Rectal smooth muscle tissue (tissue), 1 donor: ENCODE results near the gene CIB4.

ENCODE experiments used
- H3K27ac ChIP-seq: one replicate; pipeline ENCODE4 v1.7.0; 2013; ENCODE audit warnings: low read depth, low read length, inconsistent platforms
- H3K27me3 ChIP-seq: one replicate; pipeline ENCODE4 v1.7.0; 2013; ENCODE audit warnings: low read length; ENCODE audit not compliant: control insufficient read depth, insufficient read depth
- H3K36me3 ChIP-seq: one replicate; pipeline ENCODE4 v1.7.0; 2013; ENCODE audit warnings: low read length; ENCODE audit not compliant: control insufficient read depth, insufficient read depth
- H3K4me1 ChIP-seq: one replicate; pipeline ENCODE4 v1.7.0; 2013; ENCODE audit warnings: low read length; ENCODE audit not compliant: control insufficient read depth, insufficient read depth
- H3K4me3 ChIP-seq: one replicate; pipeline ENCODE4 v1.7.0; 2013; ENCODE audit warnings: low read length
- H3K9ac ChIP-seq: one replicate; pipeline ENCODE4 v1.7.0; 2013; ENCODE audit warnings: low read length

The CIB4 gene

DNA sequence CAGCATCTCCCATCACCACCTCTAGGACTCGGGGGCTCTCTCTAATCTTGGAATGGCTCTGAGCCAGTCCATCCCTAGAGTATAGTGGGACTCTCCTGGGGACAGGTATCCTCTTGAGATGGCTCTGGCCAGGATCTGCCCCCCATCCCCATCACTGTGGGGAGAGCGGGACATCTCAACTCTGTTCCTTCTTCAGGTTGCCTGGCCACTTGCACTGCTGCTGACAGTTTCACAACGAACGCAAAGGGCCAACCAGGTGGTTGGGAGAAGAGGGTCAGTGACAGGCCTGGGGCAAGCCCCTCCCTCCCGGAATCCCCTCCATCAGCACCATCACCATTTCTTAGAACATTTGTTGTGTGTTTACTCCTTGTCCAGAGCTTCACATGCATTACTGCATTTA lies 62.6 kb downstream of the CIB4 start:
- no peak overlapping the region for H3K9ac ChIP-seq
- H3K27me3 ChIP-seq: peaks cover 3% of the 10 kb centered on the region
- H3K4me1 ChIP-seq: no peaks in the 10 kb centered on the region
- H3K27ac ChIP-seq: no peak overlapping the region
- no peaks in the 10 kb centered on the region for H3K36me3 ChIP-seq
- no peak overlapping the region for H3K4me3 ChIP-seq

DNA sequence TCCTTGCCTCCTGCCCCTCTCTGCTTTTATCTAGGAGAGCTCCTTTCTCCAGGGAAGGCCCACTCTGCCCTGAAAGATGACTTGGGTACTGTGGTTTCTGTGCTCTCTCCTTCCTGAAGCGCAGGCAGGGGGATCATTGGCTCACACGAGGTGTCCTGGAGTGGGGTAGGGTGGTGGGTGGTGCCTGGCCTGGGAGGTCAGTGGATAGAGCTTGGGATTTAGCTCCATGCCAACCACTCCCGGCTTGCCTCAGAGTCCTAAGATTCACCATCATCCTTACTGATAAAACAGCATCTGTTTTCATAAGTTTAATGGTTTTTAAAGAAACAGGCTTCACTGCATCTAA lies 63.1 kb downstream of the CIB4 start:
- Histone ChIP-seq H3K4me1 (no peaks in the 10 kb centered on the region), H3K9ac (no peak overlapping the region), H3K27ac (no peak overlapping the region), H3K36me3 (no peaks in the 10 kb centered on the region), H3K4me3 (no peak overlapping the region), H3K27me3 (peaks cover 3% of the 10 kb centered on the region)

DNA sequence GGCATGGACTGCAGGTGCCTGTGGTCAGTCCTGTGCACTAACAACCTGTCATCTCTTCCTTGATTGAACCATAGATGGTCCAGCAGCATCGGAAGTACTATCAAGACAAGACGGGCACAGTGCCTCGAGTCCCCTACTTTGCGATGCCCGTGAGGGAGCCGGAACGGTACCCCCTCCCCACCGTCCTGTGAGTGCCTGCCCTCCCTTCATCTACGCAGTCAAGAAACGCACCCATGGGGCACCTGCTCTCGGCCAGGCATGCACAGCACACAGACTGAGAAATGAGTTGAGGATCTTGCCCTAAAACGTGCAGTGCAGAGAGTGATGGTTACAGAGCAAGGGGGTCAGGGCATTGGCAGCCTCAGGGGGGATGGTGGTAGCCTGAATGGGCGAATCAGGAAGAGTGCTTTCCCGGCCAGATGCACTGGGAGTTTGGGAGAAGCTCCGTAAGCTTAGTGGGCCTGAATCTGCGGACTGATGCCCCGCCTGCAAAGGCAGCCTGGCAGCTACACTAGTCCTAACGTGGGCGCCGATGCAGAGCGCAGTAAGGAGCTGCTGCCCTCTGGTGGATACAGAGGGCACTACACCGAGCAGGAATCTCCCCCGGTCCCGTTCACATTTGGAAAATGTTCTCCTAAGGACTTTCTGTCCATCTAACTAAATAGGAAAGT lies 63.6 kb downstream of the CIB4 start:
- H3K4me1 ChIP-seq: no peaks in the 10 kb centered on the region
- no peak overlapping the region for H3K9ac ChIP-seq
- H3K4me3 ChIP-seq: no peak overlapping the region
- H3K27me3 ChIP-seq: peaks cover 3% of the 10 kb centered on the region
- no peak overlapping the region for H3K27ac ChIP-seq
- no peaks in the 10 kb centered on the region for H3K36me3 ChIP-seq

DNA sequence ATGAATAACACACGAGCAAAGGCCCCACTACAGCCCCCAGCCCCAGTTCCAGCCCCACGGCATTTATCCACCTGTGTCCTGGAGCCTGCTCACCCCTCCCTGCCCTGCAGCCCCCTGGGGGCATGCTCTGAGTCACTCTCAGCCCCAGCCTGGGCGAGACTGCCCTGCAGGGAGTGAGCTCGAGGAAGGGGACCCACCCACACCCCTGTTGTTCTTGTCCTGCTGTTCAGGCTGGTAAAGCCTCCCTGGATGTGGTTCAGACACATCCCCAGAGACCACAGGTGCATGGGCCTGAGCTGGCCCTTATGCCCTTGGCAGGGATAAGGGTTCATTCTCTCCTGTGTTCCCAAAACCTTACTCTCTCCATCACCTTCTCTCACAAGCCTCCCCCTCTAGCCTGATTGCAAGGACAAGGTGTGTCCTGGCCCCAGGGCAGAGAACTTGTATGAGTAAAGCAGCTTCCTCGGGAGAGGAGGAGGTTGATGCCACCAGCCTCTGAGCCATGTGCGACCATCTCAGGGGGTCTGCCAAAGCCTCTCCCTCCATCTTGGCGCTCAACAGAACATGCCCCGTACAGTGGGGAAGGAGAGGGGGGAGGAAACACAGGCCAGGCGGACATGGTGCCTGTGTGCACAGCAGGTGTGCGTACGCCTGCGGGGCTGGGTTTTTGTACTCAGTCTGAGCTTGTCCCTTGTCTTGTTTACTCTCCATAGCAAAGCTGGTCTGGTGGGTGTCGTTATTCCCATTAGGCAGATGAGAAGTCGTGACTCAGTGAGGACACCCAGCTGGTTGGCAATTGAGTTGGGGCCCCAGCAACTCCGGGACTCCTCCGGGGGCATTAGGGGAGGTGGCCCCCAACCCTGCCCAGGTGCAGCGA lies 64.4 kb downstream of the CIB4 start:
- peaks cover 3% of the 10 kb centered on the region for H3K27me3 ChIP-seq
- no peaks in the 10 kb centered on the region for H3K36me3 ChIP-seq

DNA sequence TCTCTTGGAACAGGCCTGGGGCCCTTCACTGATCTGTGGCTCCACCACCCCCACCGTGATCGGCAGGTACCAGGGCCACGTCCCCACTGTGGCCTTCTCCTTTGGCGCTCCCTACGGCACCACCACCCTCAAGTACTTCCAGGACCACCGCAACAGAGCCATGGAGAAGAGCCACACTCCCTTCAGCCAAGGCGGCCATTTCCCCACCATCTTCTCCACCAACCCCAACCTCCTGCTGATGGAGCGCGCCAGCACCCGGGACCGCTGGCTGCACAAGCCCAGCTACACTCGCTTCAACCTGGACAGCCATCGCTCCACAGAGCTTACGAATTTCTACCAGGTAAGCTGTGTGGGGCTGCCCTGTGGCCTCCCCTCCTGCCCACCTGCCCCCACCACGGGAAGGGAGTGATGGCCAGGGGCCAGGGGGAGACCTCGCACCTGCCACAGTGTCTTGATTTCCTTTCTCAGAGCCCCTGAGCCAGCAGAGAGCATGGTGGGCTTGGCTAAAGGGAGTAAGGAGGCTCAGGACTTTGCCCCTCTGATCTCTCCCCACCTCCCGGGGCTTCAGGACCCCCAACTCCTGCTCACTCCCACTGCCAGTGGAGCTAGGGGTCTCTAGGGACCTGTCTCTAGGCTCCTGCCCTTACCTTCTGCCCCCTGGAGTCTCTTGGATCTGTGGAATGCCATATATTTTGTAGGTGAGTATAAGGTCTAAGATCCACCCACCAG lies 65.2 kb downstream of the CIB4 start:
- Histone ChIP-seq H3K4me3 (no peak overlapping the region), H3K27me3 (peaks cover 3% of the 10 kb centered on the region), H3K4me1 (no peaks in the 10 kb centered on the region), H3K27ac (no peak overlapping the region), H3K36me3 (no peaks in the 10 kb centered on the region), H3K9ac (no peak overlapping the region)

More for the DNA sequence above, 64.4 kb downstream of the CIB4 start:
- Histone ChIP-seq H3K27ac (no peak overlapping the region), H3K9ac (no peak overlapping the region), H3K4me3 (no peak overlapping the region), H3K4me1 (no peaks in the 10 kb centered on the region)

DNA sequence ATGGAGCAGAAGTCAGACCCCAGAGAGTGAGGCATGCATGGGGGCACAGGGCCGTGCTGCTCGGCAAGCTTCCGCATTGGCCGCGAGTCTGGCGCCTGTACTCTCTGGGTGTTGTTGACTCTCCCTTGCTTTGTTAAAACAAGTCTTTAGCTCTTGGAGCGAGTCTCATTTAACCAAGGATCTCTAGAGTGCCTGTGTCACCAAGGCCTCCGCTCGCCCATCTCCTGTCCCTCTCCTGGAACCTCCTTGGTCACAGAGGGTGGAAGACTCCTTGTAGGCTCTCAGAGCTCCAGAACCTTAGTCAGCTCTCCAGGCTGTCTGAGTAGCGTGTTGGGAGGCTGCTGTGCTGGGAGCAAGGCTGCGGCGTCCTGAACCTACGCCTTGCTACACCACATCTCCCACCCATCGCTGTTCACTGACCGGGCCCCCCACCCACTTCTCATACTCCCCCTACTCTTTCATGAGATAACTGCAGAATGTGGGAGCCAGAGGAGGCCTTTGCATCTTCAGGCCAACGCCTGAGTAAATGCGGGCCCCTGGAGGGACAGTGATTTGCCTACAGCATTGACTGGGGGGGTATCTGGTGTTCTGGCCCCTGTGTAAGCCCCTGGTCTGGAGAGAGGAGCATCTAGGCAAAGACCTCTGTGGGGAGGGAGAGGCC lies 66.1 kb downstream of the CIB4 start:
- Histone ChIP-seq H3K9ac (no peak overlapping the region), H3K4me1 (no peaks in the 10 kb centered on the region), H3K4me3 (no peak overlapping the region), H3K27me3 (peaks cover 3% of the 10 kb centered on the region), H3K27ac (no peak overlapping the region), H3K36me3 (no peaks in the 10 kb centered on the region)

DNA sequence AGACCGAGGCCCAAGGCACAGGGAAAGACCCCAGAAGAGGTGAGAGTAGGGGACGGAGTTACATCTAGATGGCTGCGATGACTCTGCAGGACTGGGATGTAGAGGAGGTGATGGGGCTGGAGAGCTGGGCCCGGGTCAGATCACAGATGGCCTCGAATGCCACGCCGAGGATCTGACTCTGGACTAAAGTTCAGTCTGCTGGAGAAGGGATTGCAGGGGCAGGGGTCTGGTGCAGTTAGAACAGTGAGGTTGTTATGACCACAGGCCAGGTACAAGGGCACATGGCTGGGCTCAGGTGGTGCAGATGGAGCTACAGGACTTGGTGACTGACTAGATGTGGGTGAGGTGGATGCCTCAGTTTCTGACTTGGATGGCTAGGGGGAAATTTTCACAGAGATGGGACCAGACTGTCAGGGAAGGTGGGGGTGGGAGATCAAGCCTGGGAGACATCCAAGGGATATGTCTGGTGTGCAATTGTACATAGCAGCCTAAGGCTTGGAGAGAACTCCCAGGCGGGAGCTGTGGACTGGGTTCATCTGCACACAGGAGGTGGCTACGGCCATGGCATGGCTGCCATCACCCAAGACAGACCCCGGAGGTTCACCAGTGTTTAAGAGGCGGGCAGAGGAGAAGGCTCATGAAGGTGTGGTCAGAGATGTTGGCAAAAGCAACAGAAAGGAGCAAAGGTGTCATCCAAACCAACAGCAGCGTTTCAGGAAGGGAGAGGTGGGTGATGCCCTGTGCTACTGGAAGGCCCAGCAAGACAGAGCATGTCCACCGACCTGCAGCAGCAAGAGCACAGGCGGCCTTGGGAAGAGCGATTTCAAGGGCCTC lies 66.9 kb downstream of the CIB4 start:
- H3K4me1 ChIP-seq: no peaks in the 10 kb centered on the region
- no peak overlapping the region for H3K27ac ChIP-seq
- H3K36me3 ChIP-seq: no peaks in the 10 kb centered on the region
- no peak overlapping the region for H3K9ac ChIP-seq
- H3K27me3 ChIP-seq: peaks cover 8% of the 10 kb centered on the region
- no peak overlapping the region for H3K4me3 ChIP-seq

DNA sequence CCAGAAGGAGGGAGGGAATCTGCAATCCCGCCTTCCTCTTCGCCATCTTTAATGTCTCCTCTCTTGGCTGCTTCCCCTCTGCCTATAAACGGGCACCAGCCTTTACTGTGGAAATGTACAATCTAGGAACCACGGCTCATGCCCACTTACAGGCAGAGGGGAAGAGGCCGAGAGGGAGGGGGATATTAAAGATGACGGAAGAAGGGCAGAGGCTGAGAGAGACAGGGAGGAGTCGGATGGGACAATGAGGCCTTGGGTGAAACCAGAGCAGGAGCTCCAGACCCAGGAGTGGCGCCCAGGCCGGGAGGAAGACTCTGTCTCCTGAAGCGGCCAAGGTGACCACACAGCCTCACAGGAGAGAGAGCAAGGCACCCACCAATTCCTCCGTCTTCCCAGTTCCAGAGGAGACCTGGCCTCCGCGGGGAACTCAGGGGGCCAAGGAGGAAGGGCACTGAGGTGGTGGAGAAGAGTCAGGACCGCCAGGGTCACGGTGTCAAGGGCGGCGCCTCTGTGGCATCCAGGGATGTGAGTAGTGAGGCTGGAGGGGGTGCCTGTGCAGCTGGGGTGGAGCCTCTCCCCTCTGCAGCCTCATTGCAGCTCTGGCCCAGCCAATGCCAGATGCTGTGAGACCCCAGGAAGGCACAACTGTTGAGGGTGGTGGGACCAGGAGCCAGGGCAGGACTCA lies 67.8 kb downstream of the CIB4 start:
- no peak overlapping the region for H3K27ac ChIP-seq
- H3K36me3 ChIP-seq: no peaks in the 10 kb centered on the region
- H3K4me3 ChIP-seq: no peak overlapping the region
- H3K4me1 ChIP-seq: no peaks in the 10 kb centered on the region
- H3K27me3 ChIP-seq: peaks cover 8% of the 10 kb centered on the region
- no peak overlapping the region for H3K9ac ChIP-seq

DNA sequence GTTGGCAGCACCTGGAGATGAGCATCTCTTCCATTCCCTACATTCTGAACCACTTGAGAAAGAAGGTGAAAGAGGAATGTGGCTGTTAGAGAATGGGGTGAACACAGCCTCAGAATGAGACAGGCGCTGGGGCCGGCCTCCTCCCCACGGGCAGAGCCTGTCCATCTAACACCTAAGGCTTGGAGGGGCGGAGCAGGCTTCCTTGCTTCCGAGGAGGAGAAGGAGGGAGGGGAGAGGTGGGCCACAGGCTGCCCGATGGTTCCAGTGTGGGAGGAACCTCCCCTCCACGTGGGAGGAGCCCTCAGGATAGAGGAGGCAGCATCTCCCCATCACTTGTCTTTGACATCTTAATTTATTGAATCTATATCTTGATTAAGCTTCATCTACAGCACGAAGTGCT lies 68.6 kb downstream of the CIB4 start:
- no peak overlapping the region for H3K9ac ChIP-seq
- no peaks in the 10 kb centered on the region for H3K4me1 ChIP-seq
- H3K27ac ChIP-seq: no peak overlapping the region
- no peaks in the 10 kb centered on the region for H3K36me3 ChIP-seq
- H3K4me3 ChIP-seq: no peak overlapping the region
- H3K27me3 ChIP-seq: peaks cover 7% of the 10 kb centered on the region

DNA sequence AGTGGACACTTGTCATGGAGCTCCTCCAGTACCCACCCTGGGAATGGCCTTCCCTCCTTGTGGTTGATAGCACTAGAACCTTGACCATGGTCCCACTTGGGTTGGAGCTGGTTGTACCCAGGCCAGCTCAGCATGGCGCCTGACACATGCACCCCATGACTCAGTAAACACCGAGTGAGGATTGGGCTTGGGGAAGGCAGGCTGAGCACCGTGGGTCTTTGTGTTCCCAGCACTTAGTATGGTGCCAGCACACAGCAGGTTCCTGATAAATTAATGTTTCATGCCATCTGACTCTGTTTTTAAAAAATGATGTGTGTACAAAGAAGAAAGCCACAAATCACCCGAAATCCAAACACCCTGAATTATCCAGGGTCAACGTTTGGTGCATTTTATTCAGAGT lies 69.8 kb downstream of the CIB4 start:
- no peaks in the 10 kb centered on the region for H3K4me1 ChIP-seq
- no peak overlapping the region for H3K4me3 ChIP-seq
- H3K9ac ChIP-seq: no peak overlapping the region
- no peaks in the 10 kb centered on the region for H3K36me3 ChIP-seq
- peaks cover 5% of the 10 kb centered on the region for H3K27me3 ChIP-seq
- no peak overlapping the region for H3K27ac ChIP-seq

DNA sequence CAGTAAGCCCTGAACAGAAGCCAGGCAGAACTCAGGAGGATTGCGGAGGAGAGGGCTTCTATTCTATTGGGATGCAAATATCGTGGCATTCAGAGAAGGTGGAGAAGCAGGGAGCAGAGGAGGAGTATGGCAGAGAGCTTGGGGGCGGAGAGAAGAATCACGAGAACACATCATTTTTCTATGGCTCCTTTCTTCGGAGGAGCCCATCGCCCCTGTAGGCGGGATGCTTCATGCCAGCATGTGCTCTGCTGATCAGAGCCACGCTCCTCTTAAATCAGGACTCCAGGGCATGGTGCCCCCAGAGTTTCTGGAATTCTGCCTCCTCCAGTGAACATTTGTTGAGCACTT lies 71.1 kb downstream of the CIB4 start:
- no peak overlapping the region for H3K4me3 ChIP-seq
- no peak overlapping the region for H3K9ac ChIP-seq
- H3K27me3 ChIP-seq: peaks cover 5% of the 10 kb centered on the region
- H3K4me1 ChIP-seq: no peaks in the 10 kb centered on the region
- no peak overlapping the region for H3K27ac ChIP-seq
- no peaks in the 10 kb centered on the region for H3K36me3 ChIP-seq
